HG02623 (cell line): ENCODE measurements around the gene LY6G5B.

Experiments used
- ATAC-seq: cut with Tn5 transposase; IDR thresholded peaks from one replicate; pipeline ENCODE4 v1.9.1; 2021; ENCODE audit warnings: moderate library complexity; ENCODE audit not compliant: unreplicated experiment

LY6G5B gene

DNA sequence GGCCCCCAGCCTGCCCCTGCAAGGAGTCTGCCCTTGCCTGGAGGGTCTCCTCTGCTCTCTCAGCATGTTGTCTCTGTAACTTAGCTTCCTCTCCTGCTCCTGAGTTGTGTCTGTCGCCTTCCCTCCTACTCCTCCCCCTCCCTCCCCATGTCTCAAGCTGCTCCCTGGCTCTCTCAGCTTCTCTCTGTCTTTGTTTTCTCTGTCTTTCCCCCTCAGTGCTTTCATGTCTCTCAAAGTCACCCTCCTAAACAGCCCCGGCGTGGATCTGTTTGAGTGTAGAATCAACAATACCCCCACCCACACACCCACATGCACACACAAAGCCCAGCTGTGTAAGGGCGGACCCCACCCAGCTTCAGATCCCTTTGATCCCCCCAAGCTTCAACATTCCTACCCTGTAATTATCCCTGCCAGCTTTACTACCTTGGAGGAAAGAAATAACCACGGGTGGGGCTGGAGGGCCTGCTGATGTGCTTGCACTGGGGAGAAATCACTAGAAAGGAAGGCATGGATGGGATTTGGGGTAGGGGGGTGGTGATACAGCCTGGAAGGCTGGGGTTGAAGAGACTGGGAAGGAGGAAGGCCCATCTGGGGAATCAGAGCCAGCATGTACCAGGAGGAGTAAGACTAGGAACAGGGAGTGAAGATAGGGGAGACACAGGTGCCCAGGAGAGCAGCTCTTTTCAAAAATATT lies 44.4 kb downstream of the LY6G5B start:
- ATAC-seq = no peak

DNA sequence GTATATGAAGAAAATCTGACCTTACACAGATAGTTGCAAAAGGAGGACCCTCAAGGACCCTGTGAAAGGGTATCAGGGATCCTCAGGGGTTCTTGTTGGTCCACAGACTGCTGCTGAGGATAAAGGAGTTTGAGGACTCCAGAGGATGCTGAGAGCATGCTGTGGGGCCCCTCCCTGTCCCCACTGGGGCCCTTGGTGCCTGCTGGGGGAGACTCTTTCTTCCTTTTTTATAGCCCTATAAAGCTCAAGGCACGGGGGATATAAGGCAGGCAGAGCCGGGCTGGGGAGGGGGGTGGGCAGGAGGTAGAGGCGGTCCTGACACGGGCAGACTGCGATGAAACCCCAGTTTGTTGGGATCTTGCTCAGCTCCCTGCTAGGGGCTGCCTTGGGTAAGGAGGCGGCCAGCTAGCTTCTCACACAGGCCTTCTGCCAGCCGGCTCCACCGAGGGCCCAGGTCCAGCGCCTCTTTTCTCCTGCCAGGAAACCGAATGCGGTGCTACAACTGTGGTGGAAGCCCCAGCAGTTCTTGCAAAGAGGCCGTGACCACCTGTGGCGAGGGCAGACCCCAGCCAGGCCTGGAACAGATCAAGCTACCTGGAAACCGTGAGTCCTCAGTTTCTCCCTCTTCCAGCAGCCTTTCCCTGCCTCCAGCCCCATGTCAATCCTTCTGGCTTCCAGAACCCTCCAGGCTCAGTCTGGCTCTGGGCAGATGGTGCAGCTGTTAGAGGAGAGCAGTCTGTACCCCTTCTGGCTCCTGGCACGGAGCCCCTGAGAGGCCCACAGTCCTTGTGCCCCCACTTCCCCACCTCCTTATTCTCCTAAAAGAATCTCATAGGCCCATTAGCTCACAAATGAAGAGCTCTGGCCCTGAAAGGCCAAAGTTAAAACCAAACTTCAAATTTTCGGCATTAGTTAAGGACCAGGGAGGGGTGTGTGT lies 45.5 kb downstream of the LY6G5B start, which contains the start of gene LY6G6D:
Gene LY6G6D, plus strand, starts transcription at position 327 of the 937 bp plus-strand sequence. Its CDS starts 8 bp downstream, at position 335.
- ATAC-seq = no peak

DNA sequence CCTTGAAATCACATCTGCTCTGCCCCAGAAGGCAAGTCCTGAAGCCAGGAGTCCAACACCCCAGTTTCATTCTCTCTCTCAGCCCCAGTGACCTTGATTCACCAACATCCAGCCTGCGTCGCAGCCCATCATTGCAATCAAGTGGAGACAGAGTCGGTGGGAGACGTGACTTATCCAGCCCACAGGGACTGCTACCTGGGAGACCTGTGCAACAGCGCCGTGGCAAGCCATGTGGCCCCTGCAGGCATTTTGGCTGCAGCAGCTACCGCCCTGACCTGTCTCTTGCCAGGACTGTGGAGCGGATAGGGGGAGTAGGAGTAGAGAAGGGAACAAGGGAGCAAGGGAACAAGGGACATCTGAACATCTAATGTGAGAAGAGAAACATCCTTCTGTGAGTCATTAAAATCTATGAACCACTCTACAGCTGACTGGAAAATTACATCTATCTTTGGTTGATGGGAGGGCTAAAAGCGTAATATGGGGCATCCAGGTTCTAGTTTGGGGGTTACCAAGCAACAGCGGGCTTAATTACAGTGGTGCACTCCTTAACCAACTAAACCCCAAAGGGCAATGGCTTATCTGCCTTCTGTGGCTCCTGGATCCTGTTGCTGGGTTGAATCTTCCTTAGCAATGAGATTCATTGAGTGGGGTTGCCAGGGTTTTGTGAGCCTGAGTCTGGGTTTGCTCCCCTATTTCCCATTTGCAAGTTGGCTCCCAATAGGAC lies 47.9 kb downstream of the LY6G5B start:
- ATAC-seq = no peak

DNA sequence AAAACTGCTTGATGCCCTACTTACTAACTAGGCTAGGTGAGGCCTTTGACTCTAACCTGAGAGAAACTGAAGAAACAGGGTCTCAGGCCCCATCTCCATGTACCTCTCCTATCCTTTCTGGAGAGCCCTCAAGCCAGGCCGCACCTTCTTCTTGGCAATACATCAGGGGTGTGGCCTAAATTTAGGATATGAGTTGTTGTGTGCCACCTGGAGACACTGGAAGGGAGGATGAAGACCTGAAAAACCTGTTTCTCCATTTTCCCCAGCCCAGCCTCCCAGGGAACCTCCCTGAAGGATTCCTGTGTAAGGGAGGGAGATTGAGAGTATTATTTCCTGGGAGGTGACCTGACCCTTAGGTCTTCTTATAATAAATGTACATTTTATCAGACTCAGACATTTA lies 48.5 kb downstream of the LY6G5B start:
- no peak for ATAC-seq

DNA sequence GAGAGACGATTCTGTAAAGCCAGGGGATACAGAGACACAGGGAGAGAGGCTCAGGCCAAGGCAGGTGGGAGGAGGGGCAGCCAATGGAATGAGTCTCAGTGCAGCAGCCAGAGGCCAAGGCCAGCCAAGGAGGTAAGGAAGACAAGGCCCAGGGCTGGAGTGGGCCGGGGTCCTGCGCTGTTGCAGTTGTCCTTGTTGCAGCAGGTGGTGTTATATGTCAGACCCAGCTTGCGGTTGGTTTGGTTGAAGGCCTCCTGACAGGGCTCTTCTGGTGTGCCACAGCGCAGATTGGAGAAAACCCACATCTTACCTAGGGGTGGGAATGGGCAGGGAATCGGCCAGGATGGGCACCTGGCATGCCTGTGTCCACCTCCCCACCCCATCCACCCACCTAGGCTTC lies 49.2 kb downstream of the LY6G5B start:
- ATAC-seq = no peak

DNA sequence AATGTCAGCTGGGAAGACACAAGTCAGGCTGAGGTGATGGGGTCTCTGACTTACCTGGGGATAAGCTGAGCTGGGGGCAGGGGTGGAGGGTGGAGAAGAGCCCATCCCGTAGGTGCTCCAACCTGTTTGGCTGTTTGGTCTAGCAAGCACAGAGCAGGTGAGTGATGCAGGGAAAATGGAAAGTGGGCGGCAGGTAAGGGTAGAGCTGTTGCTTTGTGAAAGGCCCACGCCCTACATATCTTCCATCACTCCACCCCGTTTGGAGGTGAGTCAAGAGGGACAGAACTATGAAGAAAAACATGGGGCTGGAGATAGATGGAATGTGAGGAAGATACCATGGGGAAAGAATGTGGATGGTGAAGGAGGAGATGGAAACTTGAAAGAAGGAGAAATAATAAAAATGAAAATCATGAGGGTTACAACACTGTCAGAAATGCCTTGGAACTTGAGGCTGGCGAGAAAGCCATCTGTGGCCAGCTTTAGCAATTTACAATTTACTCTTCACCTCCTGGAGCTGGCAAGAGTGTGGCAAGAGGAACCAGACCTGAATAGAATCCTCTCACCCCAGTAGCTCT lies 50.5 kb downstream of the LY6G5B start:
- no peak for ATAC-seq

DNA sequence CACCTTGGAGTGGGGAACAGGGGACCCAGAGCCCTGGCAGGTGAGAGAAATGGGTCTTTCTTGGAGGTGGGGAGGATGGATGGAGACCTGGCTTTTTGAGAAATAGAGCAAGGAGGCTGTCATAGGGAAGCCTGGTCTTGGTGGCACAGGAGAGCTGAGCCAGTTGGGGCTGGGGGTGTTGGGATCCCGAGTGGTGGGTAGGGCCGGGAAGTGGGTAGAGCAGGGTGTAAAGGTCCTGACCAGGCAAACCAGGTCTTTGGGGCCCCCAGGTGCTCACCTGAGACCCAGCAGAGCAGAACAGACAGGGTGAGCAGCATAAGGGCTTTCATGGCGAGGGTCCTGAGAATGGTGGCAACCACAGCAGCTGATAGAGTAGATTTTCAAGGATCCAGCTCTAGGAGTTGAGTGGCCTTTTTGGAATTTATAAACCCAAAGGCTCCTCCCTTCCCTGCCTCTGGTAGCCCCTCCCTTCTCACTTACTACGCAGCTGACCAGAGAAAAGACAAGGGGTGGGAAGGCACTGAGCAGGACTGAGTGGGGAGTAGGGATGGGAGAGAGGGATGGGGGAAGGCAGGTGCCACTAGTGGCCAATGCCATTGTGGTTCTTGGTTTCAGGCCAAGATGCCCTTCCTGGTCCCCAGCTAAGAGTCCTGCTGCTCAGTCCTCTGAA lies 51.7 kb downstream of the LY6G5B start, which contains the start of gene LY6G6C:
Gene LY6G6C, minus strand, starts transcription at position 396 of the 670 bp plus-strand sequence. Its CDS starts 67 bp downstream, at position 329.
- ATAC-seq = no peak

DNA sequence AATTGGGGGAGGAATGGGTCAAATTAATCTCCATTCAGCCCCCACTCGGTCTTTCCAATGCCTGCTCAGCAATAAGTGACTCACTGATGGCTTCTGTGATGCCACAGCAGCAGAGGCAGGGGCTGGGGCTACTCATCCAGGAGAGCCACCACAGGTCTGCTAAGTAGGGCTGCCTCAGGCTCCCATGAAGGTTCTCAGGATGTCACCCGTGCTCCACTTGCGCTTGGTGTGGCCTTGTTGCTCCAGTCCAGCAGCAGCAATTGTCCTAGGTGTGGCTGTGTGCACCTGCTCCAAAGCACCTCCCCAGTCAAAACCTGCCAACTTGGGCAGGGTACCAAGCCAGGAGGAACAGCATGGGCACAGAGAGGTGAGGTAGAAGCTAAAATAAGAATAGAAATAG lies 52.4 kb downstream of the LY6G5B start:
- no peak for ATAC-seq
